Memory B cell (primary cell): Measurements from ENCODE around the gene KRTAP1-1.
"Not testable (repeated sequence)": the region's sequence is repeated elsewhere in the genome, so short reads cannot be mapped to it uniquely, and the experiment has no call there.

Experiments
- ATAC-seq: fragments of 150-1000 bp; cut with Tn5 transposase; 2 replicates; pipeline ENCODE4 v1.10.0; 2021; ENCODE audit warnings: low read depth, mild to moderate bottlenecking, moderate library complexity
- DNase-seq, 2 donors: peaks; one replicate each; pipeline ENCODE4 v3.0.0; 2022; ENCODE audit warnings: low spot score in 2 of 2
- H3K27ac Mint-ChIP-seq: one replicate; pipeline ENCODE4 v1.8.0; 2022; ENCODE audit warnings: mild to moderate bottlenecking, moderate library complexity, mixed read lengths
- H3K27me3 Mint-ChIP-seq: one replicate; pipeline ENCODE4 v1.8.0; 2022; ENCODE audit warnings: mixed read lengths
- H3K36me3 Mint-ChIP-seq: one replicate; pipeline ENCODE4 v1.8.0; 2022; ENCODE audit warnings: mild to moderate bottlenecking, mixed read lengths
- H3K4me1 Mint-ChIP-seq: one replicate; pipeline ENCODE4 v1.8.0; 2022; ENCODE audit warnings: mixed read lengths
- H3K4me3 Mint-ChIP-seq: one replicate; pipeline ENCODE4 v1.8.0; 2022; ENCODE audit warnings: mild to moderate bottlenecking, moderate library complexity, mixed read lengths
- H3K9me3 Mint-ChIP-seq: one replicate; pipeline ENCODE4 v1.8.0; 2022; ENCODE audit warnings: mixed read lengths

Gene KRTAP1-1

DNA sequence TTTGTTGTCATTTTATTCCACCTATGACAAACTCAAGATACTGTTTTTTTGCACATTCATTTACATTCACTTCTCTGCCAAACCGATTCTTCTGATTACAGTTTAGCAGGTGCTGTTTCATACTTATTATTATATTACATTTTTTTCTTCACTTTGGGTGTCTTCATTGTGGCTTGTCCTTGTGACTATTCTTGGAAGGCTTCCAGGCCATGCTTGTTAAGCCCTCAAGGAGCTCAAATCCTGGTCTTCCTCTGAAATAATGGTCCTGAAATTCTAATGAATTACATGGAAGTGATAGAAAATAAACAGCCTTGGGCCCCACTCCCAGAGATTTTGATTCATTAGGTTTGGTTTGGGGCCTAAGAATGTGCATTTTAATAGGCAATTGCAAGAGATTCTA is 23.1 kb upstream of the KRTAP1-1 start:
- Mint-ChIP-seq H3K4me1 (no peaks in the 10 kb centered on the region), H3K27me3 (peaks cover 20% of the 10 kb centered on the region)
- ATAC-seq: no peak

DNA sequence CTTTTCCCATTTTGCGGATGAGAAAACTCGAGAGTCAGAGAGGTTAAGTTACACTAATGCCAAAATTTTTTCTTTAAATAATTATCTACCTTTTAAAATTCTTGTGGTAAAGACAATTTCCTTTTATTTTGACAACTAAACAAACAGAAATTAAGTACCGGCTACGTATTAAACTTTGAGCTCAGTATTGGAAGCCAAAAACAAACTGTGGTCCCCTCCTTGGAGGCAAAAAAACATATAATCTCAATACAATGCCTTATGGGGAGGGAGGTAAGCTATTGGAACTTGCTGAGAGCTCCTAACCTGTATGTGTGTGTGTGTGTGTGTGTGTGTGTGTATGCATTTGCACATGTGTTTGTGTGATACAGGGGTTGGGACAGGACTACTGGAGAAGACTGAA is 22.2 kb upstream of the KRTAP1-1 start:
- H3K27ac Mint-ChIP-seq: no peak overlapping the region
- no peak for DNase-seq
- peaks cover 20% of the 10 kb centered on the region for H3K27me3 Mint-ChIP-seq
- H3K4me1 Mint-ChIP-seq: no peaks in the 10 kb centered on the region
- ATAC-seq: no peak
- H3K36me3 Mint-ChIP-seq: no peaks in the 10 kb centered on the region
- H3K4me3 Mint-ChIP-seq: no peak overlapping the region
- H3K9me3 Mint-ChIP-seq: no peaks in the 10 kb centered on the region

More for the DNA sequence above, 23.1 kb upstream of the KRTAP1-1 start:
- Mint-ChIP-seq H3K36me3 (no peaks in the 10 kb centered on the region), H3K27ac (no peak overlapping the region), H3K4me3 (no peak overlapping the region), H3K9me3 (no peaks in the 10 kb centered on the region)
- no peak for DNase-seq

DNA sequence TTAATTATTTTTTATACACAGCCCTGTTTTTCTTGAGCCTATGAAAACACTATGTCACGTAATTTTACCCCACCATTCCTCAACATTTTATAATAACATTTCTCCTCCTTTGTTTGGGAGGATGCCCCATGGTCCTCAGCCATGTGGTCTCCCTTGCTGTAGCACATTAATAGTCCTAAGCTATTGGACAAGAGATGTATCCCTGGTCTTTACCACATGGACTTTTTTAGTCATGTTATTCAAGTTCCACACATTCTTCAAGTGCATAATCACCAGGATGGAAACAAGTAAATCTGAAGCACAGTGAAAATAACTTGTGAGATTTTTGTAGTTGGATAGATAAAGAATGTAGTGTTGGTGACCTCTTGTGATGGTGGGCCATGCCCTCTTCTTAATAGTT is 20.7 kb upstream of the KRTAP1-1 start:
- H3K4me3 Mint-ChIP-seq: no peak overlapping the region
- ATAC-seq: no peak
- H3K27me3 Mint-ChIP-seq: peaks cover 25% of the 10 kb centered on the region
- H3K4me1 Mint-ChIP-seq: no peaks in the 10 kb centered on the region
- no peak for DNase-seq
- no peak overlapping the region for H3K27ac Mint-ChIP-seq
- peaks cover 2% of the 10 kb centered on the region for H3K9me3 Mint-ChIP-seq
- peaks cover 2% of the 10 kb centered on the region for H3K36me3 Mint-ChIP-seq

DNA sequence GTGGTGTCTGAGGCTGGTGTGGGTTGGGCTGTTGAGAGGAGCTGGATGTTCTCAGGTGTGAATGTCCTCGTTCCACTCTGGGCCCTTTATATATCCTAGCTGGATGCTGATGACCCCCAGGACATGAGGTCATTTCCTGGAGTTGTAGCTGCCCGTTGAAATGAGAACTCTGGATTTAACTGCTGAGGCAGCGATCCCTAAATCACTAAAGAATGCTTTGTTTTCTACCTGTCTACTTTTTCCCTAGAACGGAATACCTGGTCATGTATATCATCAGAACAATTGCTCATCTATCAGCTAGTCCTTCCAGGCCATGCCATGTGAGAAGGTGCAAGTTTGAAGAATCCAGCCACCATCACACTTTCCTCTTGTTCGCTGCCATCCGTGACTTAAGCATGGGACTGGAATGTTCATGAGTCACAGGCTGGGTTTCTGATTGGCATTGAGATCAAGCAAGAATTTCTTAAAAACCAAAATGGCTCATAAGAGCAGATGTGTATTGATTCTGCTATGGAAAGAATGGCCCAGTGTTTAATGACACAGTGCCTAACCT is 18.9 kb upstream of the KRTAP1-1 start, which contains the start of gene KRTAP2-3:
Gene KRTAP2-3, minus strand, starts transcription at position 63 of the 553 bp plus-strand sequence. CDS start 64 bp downstream, outside the sequence.
- DNase-seq: no peak

DNA sequence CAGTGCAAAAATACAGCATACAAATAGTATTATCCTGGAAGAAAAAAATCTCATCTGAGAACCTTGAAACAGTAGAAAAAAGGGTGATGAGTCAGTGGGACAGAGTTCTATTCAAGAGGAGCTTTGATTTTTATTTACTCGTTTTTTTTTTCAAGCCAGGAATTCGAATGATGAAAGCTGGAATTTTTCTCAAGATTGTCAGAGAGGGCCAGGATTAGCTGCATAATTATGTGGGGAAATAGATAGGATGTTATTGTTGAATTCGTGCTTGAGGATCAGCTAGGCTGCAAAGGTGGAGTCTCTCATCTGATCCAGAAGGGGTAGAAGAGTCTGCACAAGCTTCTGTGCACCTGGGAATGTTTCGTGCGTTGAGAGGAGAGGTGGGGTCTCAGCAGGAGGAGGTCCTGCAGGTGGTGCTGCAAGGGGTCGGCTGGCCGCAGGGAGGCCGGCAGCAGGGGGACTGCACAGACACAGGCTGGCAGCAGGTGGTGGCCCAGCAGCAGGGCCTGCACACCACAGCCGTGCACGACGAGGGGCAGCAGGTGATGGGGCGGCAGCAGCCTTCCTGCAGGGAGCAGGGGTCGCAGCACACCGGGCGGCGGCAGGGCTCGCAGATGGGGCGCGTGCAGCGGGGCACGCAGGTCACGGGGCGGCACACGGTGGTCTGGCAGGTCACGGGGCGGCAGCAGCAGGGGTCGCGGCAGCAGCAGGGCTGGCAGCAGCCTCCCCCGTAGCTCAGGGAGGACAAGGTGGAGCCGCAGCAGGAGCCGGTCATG is 18.2 kb upstream of the KRTAP1-1 start:
- not testable (repeated sequence) for H3K4me3 Mint-ChIP-seq, H3K4me1 Mint-ChIP-seq, DNase-seq, H3K27ac Mint-ChIP-seq, H3K9me3 Mint-ChIP-seq, H3K36me3 Mint-ChIP-seq, ATAC-seq
- peaks cover 21% of the 10 kb centered on the region for H3K27me3 Mint-ChIP-seq

More for the DNA sequence above, 18.9 kb upstream of the KRTAP1-1 start, which contains the start of gene KRTAP2-3:
- peaks cover 2% of the 10 kb centered on the region for H3K9me3 Mint-ChIP-seq
- no peak within 1 kb of the TSS for H3K27ac Mint-ChIP-seq
- no peak for ATAC-seq
- H3K36me3 Mint-ChIP-seq: peaks cover 2% of the 10 kb centered on the region
- H3K4me1 Mint-ChIP-seq: no peaks in the 10 kb centered on the region
- no peak within 1 kb of the TSS for H3K4me3 Mint-ChIP-seq
- H3K27me3 Mint-ChIP-seq: peaks cover 21% of the 10 kb centered on the region

DNA sequence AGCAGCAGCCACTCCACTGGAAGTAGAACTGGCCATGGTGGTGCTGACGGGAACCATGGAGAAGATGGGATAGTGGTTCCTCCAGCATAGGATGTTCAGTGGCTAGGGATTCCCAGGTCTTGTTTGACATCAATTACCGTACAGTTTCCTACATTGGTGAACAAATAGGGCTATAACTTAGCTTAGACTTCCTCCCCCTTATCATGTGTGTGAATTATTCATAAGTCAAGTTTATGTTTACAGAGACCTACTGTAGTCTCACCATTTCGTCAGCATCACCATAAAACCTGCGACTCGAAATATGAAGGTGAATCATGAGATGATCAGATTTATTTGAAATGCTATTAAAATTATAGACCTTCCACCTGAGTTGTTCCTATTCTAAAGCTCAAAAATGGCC is 17.5 kb upstream of the KRTAP1-1 start:
- Mint-ChIP-seq H3K9me3 (peaks cover 2% of the 10 kb centered on the region), H3K4me1 (no peaks in the 10 kb centered on the region), H3K27ac (no peak overlapping the region), H3K27me3 (peaks cover 24% of the 10 kb centered on the region), H3K4me3 (no peak overlapping the region), H3K36me3 (peaks cover 2% of the 10 kb centered on the region)
- ATAC-seq (no peak), DNase-seq (no peak)

DNA sequence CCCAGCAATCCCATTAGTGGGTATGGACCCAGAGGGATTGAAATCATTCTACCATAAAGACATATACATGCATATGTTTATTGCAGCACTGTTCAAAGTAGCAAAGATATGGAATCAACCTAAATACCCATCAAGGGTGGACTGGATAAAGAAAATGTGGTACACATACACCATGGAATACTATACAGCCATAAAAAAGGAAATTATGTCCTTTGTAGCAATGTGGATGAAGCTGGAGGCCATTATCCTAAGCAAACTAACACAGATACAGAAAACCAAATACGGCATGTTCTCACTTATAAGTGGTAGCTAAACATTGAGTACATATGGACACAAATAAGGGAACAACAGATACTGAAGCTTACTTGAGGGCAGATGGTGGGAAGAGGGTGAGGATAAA is 16.3 kb upstream of the KRTAP1-1 start:
- Mint-ChIP-seq H3K4me3 (no peak overlapping the region), H3K27me3 (peaks cover 22% of the 10 kb centered on the region), H3K27ac (no peak overlapping the region), H3K36me3 (peaks cover 2% of the 10 kb centered on the region), H3K9me3 (peaks cover 7% of the 10 kb centered on the region), H3K4me1 (no peaks in the 10 kb centered on the region)
- ATAC-seq (no peak), DNase-seq (no peak)

DNA sequence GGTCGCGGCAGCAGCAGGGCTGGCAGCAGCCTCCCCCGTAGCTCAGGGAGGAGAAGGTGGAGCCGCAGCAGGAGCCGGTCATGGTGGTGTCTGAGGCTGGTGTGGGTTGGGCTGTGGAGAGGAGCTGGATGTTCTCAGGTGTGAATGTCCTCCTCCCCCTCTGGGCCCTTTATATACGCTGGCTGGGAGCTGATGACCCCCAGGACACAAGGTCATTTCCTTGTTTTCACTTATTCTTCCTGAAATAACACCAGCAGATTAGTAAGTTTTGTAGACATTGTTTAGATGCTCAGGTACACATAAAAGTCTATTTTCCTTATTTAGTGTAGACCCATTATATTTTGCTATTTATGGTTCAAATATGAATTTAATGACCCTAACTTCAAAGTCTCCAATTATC is 13.9 kb upstream of the KRTAP1-1 start, which contains the start of gene KRTAP2-2:
Gene KRTAP2-2, minus strand, starts transcription at position 101 of the 400 bp plus-strand sequence. Its CDS starts 19 bp downstream, at position 82.
- not testable (repeated sequence) for ATAC-seq, H3K9me3 Mint-ChIP-seq, DNase-seq, H3K4me1 Mint-ChIP-seq, H3K36me3 Mint-ChIP-seq, H3K4me3 Mint-ChIP-seq, H3K27ac Mint-ChIP-seq
- peaks cover 18% of the 10 kb centered on the region for H3K27me3 Mint-ChIP-seq

DNA sequence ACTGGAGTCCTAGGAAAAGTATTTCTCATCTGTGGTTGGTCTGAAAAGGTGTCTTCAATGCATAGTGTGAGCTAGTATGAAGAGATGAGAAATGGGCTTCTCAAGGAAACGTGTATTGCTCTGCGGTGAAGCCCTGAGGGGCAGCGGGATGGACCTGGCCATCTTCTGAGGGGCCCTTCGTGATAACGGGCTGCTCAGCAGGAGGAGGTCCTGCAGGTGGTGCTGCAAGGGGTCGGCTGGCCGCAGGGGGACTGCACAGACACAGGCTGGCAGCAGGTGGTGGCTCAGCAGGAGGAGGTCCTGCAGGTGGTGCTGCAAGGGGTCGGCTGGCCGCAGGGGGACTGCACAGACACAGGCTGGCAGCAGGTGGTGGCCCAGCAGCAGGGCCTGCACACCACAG is 13.3 kb upstream of the KRTAP1-1 start:
- DNase-seq, ATAC-seq, H3K9me3 Mint-ChIP-seq, H3K27ac Mint-ChIP-seq, H3K36me3 Mint-ChIP-seq, H3K4me1 Mint-ChIP-seq, H3K4me3 Mint-ChIP-seq: not testable (repeated sequence)
- H3K27me3 Mint-ChIP-seq: peaks cover 17% of the 10 kb centered on the region

DNA sequence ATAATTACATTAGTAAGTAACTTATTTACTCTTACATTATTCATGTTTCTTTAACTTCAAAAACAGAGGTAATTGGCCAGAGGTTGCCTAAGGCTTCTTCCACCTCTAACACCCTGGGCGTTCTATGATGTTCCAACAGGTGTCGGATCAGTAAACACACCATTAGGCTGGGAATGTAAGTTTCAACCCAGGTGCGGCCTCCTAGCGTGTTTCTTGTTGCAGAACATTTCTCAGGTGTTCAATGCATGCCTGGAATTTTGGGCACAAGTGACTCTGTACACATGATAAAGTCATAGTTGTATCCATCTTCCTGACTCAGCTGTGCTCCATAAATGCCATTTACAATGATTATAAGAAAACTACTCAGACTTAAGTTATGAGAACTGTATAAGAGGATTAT is 12.8 kb upstream of the KRTAP1-1 start:
- Mint-ChIP-seq H3K27ac (no peak overlapping the region), H3K4me1 (no peaks in the 10 kb centered on the region), H3K9me3 (peaks cover 7% of the 10 kb centered on the region), H3K27me3 (peaks cover 14% of the 10 kb centered on the region), H3K36me3 (peaks cover 2% of the 10 kb centered on the region), H3K4me3 (no peak overlapping the region)
- DNase-seq (no peak), ATAC-seq (no peak)

DNA sequence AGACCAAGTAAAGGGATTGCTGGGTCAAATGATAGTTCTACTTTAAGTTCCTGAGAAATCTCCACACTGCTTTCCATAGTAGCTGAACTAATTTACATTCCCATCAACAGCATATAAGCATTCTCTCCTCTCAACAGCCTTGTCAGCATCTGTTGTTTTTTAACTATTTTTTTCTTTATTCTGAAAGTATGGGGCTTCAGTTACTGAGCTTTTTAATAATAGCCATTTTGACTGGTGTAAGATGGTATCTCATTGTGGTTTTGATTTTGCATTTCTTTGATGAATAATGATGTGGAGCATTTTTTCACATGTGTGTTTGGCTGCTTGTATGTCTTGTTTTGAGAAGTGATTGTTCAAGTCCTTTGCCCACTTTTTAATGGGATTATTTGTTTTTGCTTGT is 11.3 kb upstream of the KRTAP1-1 start:
- Mint-ChIP-seq H3K4me1 (no peaks in the 10 kb centered on the region), H3K27me3 (peaks cover 9% of the 10 kb centered on the region), H3K4me3 (no peak overlapping the region), H3K27ac (no peak overlapping the region), H3K36me3 (no peaks in the 10 kb centered on the region), H3K9me3 (peaks cover 5% of the 10 kb centered on the region)
- no peak for ATAC-seq
- no peak for DNase-seq

DNA sequence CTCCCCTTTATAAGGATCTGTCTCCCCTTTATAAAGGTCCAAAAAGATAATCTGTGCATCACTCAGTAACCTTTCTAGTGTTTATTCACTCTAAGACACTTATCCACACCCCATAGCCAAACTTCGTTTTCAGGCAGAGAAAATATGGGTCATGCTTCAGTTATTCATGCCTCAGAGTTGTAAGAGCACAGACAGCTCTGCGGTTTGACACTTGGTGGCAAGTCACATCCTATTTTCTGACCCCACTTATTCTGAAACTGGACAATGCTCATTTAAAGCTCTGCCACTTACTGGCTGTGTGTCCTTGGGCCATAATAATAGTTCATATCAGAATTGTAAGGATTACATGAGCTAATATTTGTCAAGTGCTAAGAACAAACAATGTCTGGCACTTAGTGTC is 7.9 kb upstream of the KRTAP1-1 start:
- DNase-seq (no peak), ATAC-seq (no peak)
- Mint-ChIP-seq H3K4me1 (peaks cover 2% of the 10 kb centered on the region), H3K4me3 (no peak overlapping the region), H3K9me3 (peaks cover 5% of the 10 kb centered on the region), H3K36me3 (no peaks in the 10 kb centered on the region), H3K27ac (no peak overlapping the region), H3K27me3 (peaks cover 4% of the 10 kb centered on the region)

DNA sequence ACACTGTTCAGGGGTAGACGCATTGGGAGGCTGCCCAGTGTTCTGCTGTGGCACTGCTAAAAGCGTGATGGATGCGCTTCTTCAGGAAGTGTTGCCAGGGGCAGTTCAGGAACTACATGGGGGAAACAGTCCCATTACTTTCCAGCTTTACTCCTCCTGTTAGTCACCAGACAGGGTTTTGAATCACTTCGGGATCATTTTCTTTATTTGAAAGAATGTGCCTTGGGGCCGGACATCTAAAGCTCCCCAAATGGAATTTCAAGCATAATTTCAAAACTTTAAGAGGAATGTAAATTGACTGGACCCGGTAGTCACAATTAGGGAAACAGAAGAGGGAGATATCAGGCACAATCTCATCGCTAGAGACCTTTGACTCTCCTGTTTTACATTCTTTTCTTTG is 7.2 kb upstream of the KRTAP1-1 start:
- Mint-ChIP-seq H3K27me3 (peaks cover 7% of the 10 kb centered on the region), H3K27ac (no peak overlapping the region), H3K9me3 (peaks cover 5% of the 10 kb centered on the region), H3K36me3 (peaks cover 3% of the 10 kb centered on the region), H3K4me3 (no peak overlapping the region), H3K4me1 (peaks cover 2% of the 10 kb centered on the region)
- no peak for ATAC-seq
- DNase-seq: no peak

DNA sequence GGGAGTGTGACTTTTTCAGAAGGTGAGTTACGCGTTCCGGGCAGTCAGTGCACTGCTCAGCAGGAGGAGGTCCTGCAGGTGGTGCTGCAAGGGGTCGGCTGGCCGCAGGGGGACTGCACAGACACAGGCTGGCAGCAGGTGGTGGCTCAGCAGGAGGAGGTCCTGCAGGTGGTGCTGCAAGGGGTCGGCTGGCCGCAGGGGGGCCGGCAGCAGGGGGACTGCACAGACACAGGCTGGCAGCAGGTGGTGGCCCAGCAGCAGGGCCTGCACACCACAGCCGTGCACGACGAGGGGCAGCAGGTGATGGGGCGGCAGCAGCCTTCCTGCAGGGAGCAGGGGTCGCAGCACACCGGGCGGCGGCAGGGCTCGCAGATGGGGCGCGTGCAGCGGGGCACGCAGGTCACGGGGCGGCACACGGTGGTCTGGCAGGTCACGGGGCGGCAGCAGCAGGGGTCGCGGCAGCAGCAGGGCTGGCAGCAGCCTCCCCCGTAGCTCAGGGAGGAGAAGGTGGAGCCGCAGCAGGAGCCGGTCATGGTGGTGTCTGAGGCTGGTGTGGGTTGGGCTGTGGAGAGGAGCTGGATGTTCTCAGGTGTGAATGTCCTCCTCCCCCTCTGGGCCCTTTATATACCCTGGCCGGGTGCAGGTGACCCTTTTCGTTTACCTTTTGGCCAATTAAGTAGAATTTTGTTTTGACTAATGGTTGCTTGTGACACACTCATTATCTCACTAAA is 5.7 kb upstream of the KRTAP1-1 start, which contains the start of gene KRTAP2-1:
Gene KRTAP2-1, minus strand, starts transcription at position 582 of the 731 bp plus-strand sequence. Its CDS starts 49 bp downstream, at position 533.
- H3K4me3 Mint-ChIP-seq, ATAC-seq, H3K27me3 Mint-ChIP-seq, H3K36me3 Mint-ChIP-seq, DNase-seq, H3K9me3 Mint-ChIP-seq, H3K27ac Mint-ChIP-seq, H3K4me1 Mint-ChIP-seq: not testable (repeated sequence)
